ENCODE results near the gene FGD6.

DNA sequence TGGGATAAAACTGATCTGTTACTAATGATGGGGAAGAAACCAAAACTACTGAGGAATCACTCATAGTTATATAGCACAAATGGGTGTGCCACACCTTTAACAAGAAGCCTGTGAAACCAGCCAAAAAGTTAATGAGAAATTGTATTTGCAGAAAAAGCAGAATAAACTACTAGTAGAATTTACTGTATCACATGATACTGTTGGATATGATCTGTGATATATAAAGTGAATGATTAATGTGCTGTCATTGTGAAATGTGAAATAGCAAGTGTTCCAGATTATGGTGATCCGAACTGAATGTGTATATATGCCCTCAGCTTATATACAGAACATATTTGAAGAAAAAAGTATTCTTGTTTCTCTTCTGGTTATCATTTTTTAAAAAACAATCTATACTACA lies 30.8 kb upstream of the FGD6 start:
- TF ChIP-seq, protein P1, sequence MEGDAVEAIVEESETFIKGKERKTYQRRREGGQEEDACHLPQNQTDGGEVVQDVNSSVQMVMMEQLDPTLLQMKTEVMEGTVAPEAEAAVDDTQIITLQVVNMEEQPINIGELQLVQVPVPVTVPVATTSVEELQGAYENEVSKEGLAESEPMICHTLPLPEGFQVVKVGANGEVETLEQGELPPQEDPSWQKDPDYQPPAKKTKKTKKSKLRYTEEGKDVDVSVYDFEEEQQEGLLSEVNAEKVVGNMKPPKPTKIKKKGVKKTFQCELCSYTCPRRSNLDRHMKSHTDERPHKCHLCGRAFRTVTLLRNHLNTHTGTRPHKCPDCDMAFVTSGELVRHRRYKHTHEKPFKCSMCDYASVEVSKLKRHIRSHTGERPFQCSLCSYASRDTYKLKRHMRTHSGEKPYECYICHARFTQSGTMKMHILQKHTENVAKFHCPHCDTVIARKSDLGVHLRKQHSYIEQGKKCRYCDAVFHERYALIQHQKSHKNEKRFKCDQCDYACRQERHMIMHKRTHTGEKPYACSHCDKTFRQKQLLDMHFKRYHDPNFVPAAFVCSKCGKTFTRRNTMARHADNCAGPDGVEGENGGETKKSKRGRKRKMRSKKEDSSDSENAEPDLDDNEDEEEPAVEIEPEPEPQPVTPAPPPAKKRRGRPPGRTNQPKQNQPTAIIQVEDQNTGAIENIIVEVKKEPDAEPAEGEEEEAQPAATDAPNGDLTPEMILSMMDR (IDR thresholded peaks at IDR 0.05) = no peak
- no peak for TF ChIP-seq POLR2A (IDR thresholded peaks at IDR 0.05)
